Activated CD4-positive, CD25-positive, alpha-beta regulatory T cell treated with anti-CD3 and anti-CD28 coated beads, Interleukin-2, amount 50 U/mL, for 16 hours (primary cell): ENCODE measurements around the gene JARID2.
A peak's percentile ranks its signal among the peaks of the same experiment; 100 is the strongest.

ENCODE experiments used
- DNase-seq: peaks from one replicate; pipeline ENCODE4 v3.0.0-alpha.2; 2020; ENCODE audit warnings: low read depth, low spot score

The JARID2 gene

GRCh38 chr6:15245361-15246216, at the start of gene JARID2:
Gene JARID2, plus strand, starts transcription at chr6:15246069. Its CDS starts 471 bp downstream, at chr6:15246540.
- peak; percentile 88 for DNase-seq

DNA sequence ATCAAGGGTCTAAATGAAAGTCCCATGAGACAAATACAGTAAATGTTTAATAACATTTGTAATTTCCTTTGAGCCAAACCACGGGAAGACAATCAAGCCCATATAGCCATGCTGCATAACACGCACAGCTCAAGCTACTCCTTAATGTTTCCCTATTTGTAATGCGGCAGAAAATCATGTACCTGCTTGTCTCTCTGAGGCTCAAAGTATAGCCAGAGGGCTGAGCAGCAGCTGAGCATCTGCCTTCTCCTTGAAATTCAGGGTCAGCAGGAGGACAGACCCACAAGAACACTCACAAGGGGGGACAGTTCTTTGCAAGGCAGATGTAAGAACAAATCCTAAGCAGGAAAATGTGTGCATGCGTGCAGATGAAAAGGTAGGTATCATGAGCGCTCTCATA, 45.8 kb upstream of the JARID2 start:
- DNase-seq: no peak

GRCh38 chr6:15205321-15205720, 40.5 kb upstream of the JARID2 start:
- no peak for DNase-seq

GRCh38 chr6:15206887-15207286, 39.0 kb upstream of the JARID2 start:
- no peak for DNase-seq

DNA sequence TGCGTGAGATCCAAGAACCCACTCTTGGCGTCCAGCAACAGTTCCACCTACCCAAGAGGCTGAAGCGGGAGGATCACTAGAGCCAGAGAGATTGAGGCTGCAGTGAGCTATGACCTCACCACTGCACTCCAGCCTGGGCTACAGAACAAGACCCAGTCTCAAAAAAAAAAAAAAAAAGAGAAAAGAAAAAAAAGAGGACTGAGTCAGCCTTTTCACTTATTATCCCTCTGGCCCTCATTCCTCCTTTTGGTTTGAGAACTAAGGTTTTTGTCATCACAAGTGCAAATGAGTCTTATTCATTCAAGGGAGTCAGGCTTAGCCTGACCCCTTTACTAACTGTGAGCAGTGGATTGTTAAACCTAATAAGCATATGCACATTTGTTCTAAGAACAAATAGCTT, 37.9 kb upstream of the JARID2 start:
- no peak for DNase-seq

DNA sequence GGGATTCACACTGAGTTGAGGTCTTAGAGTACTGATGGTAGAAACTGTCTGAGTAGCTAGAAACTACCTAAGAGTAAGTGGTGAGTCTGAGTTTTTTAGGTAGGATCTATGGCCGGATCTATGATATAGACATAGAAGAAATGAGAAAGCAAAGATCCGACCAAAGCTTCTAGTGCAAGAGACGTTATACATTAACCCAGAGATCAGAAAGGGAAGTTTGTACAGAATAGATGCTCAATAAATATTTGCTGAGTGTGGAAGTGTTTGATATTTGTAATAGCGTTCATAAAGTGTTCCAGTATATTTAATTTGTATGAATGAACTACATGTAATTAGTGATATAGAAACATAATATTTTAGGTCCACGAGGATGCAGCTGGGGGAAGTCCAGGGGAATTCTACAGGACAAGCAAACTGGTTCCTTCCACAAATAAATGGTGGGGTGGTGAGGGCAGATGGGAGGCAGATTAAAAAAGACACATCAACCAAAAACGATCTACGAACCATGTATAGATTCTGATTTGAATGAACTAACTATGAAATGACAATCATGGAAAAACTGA, 31.9 kb upstream of the JARID2 start:
- no peak for DNase-seq

DNA sequence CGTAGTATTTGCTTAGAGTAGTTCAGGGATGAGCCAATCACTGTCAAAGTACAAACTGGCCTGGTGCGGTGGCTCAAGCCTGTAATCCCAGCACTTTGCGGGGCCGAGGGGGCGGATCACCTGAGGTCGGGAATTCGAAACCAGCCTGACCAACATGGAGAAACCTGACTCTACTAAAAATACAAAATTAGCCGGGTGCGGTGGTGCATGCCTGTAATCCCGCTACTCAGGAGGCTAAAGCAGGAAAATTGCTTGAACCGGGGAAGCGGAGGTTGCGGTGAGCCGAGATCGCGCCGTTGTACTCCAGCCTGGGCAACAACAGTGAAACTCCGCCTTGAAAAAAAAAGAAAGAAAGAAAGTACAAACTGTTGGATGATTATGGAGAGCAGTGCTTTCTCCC, 27.5 kb upstream of the JARID2 start:
- DNase-seq: no peak

DNA sequence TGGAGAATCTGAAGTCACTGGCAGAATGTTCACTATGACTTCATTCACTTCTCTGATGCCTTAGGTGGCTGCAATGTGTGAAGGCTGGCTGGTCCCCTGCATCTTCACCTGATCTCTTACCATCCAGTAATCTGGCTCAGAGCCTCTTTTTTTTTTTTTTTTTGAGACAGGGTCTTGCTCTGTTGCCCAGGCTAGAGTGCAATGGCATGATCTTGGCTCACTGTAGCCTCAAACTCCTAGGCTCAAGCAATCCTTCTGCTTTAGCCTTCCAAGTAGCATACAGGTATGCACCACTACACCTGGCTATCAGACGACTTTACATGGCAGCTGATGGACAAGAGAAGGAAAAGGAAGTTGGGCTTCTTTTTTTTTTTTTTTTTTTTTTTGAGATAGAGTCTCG, 25.8 kb upstream of the JARID2 start:
- no peak for DNase-seq

DNA sequence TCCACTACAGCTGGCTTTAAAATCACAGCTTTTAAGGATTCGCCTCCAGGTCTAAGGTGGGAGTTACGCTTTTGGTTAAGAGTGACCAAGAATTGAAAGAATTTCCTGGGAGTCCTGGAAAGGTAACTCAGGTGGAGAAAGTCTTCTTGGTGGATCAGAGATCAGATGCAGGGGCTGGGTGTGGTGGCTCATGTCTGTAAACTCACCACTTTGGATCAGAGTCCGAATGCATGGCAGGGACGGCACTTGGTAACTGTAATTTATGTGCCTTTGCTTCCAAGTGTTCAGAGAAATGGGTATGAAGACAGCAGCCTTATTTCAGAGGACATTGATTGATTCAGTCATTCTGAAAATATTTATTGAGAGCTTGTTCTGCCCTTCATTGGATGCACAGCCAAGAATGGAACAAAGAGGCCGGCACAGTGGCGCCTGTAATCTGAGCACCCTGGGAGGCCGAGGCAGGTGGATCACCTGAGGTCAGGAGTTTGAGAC, 18.0 kb upstream of the JARID2 start:
- no peak for DNase-seq

DNA sequence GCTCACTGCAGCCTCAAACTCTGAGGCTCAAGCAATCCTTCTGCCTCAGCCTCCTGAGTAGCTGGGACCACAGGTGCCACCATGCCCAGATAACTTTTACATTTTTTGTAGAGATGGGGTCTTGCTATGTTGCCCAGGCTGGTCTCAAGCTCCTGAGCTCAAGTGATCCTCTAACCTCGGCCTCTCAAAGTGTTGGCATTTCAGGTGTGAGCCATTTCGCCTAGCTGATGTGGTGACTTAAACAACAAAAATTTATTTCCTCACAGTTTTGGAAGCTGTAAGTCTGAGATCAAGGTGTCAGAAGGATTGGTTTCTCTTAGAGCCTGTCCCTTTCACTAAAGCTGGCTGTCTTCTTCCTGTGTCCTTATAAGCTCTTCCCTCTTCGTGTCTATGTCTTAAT, 15.0 kb upstream of the JARID2 start:
- no peak for DNase-seq

- no peak for DNase-seq
Measured at GRCh38 chr6:15232836-15233510, 12.9 kb upstream of the JARID2 start.

- no peak for DNase-seq
Measured at GRCh38 chr6:15234068-15234758, 11.7 kb upstream of the JARID2 start.

- no peak for DNase-seq
Measured at GRCh38 chr6:15239616-15240364, 6.1 kb upstream of the JARID2 start.

DNA sequence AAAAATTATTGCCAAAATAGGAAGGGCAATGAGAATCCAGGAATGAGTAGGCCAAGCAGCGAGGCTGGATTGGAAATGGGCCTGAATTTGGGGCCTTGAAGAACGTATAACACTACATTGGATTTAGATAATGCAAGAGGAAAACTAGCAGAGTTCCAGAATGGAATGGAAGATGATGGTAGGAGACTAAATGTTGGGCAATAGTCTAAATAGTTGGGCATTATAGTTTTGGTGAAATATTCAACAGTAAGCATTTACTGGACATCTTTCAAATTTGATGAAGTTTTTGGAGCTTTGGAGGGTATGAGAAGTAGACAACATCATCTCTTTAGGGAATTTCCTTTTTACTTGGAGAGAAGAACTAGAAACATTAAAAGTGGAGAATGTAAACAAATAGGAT, 3.4 kb upstream of the JARID2 start:
- no peak for DNase-seq

DNA sequence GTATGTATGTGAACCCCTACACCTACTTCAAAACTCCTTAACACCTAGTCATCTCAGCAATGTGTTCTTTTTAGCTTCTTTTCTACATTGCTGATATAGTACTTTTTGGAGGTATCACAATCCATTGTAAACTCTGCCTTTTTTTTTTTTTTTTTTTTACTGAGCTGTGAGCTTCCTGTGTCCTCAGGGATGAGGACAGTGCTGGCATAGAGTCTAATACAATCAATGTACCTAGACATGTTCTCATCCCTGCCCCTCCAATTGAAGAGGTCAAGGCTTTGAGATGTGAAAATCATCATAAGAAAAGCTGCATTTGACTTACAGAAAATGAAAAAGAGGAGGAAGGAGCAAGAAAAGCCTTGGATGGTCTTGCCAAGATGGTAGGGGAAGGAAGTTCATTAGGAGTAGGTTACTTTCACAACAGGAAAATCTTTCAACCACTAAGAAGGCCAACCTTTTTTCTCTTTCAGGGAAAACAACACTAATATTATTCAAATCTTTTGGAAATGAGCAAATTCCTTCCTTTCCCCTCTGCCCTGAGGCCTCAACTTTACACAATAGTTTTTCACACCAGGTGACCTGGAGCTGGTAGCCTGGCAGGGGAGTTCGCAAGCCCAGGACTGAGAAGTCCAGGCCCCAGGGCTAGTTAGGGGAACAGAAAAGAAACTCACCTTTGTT, 2.8 kb upstream of the JARID2 start:
- no peak for DNase-seq

- no peak for DNase-seq
Measured at GRCh38 chr6:15243910-15244619, 1.8 kb upstream of the JARID2 start.

GRCh38 chr6:15244620-15245360, 1.1 kb upstream of the JARID2 start:
- DNase-seq: peak; percentile 20

GRCh38 chr6:15246217-15246665, 372 bp downstream of the JARID2 start:
- DNase-seq: no peak
